Measurements from ENCODE around the gene SNAP29.

GRCh38 chr22:20813056-20813455 lies 45.8 kb upstream of the SNAP29 start:
- no peak for TF ChIP-seq CTCF (IDR thresholded peaks at IDR 0.05)
- no peak for TF ChIP-seq POLR2A (IDR thresholded peaks at IDR 0.05)
- TF ChIP-seq POLR2AphosphoS5 (IDR thresholded peaks at IDR 0.05): no peak

All from transverse colon (tissue), 4 donors.